H9 (cell line): ENCODE measurements around the gene PEPD. TPM values are rescaled to one million over a fixed set of nuclear protein-coding genes. Genes with fewer than 3 reads are reported as not detected.

Experiments
- DNase-seq: peaks from one replicate; pipeline ENCODE4 v3.0.0-alpha.2; 2017
- H2AFZ ChIP-seq: one replicate; pipeline ENCODE4 v1.6.1; 2013; ENCODE audit warnings: mild to moderate bottlenecking, low read length, control low read depth, moderate library complexity
- H2AK5ac ChIP-seq: 2 replicates; pipeline ENCODE4 v1.6.1; 2013; ENCODE audit warnings: low read length, control low read depth, mixed read lengths; ENCODE audit not compliant: insufficient read length
- H2BK120ac ChIP-seq: one replicate; pipeline ENCODE4 v1.6.1; 2013; ENCODE audit warnings: low read depth, mild to moderate bottlenecking, low read length, control low read depth, inconsistent platforms; ENCODE audit not compliant: poor library complexity, severe bottlenecking
- H2BK12ac ChIP-seq: 2 replicates; pipeline ENCODE4 v1.6.1; 2013; ENCODE audit warnings: low read length, control low read depth, mixed read lengths, low read depth; ENCODE audit not compliant: insufficient read length
- H2BK15ac ChIP-seq: 2 replicates; pipeline ENCODE4 v1.6.1; 2013; ENCODE audit warnings: low read depth, low read length, control low read depth
- H2BK20ac ChIP-seq: one replicate; pipeline ENCODE4 v1.6.1; 2013; ENCODE audit warnings: low read depth, mild to moderate bottlenecking, low read length, control low read depth, inconsistent platforms; ENCODE audit not compliant: poor library complexity, severe bottlenecking
- H2BK5ac ChIP-seq: 2 replicates; pipeline ENCODE4 v1.6.1; 2013; ENCODE audit warnings: low read length, control low read depth, mixed read lengths; ENCODE audit not compliant: insufficient read length
- H3K14ac ChIP-seq: 2 replicates; pipeline ENCODE4 v1.6.1; 2013; ENCODE audit warnings: low read length, control low read depth; ENCODE audit not compliant: insufficient read depth
- H3K18ac ChIP-seq: 2 replicates; pipeline ENCODE4 v1.6.1; 2013; ENCODE audit warnings: low read depth, mild to moderate bottlenecking, mixed read lengths, low read length, control low read depth; ENCODE audit not compliant: insufficient read length
- H3K23ac ChIP-seq: 2 replicates; pipeline ENCODE4 v1.6.1; 2013; ENCODE audit warnings: low read length, control low read depth, mixed read lengths, low read depth; ENCODE audit not compliant: insufficient read length
- H3K23me2 ChIP-seq: 2 replicates; pipeline ENCODE4 v1.6.1; 2013; ENCODE audit warnings: low read depth, mild to moderate bottlenecking, mixed read lengths, low read length, control low read depth; ENCODE audit not compliant: insufficient read length, poor library complexity, severe bottlenecking
- H3K27ac ChIP-seq: 2 replicates; pipeline ENCODE4 v1.5.1; 2013; ENCODE audit warnings: low read length, control low read depth, mixed read lengths, low read depth; ENCODE audit not compliant: insufficient read length
- H3K27me3 ChIP-seq: 2 replicates; pipeline ENCODE4 v1.6.1; 2013; ENCODE audit warnings: low read length, control low read depth, inconsistent platforms; ENCODE audit not compliant: insufficient read depth
- H3K4ac ChIP-seq: 2 replicates; pipeline ENCODE4 v1.6.1; 2013; ENCODE audit warnings: low read depth, mild to moderate bottlenecking, control low read depth, inconsistent platforms, low read length, moderate library complexity
- H3K4me1 ChIP-seq: 2 replicates; pipeline ENCODE4 v1.6.1; 2013; ENCODE audit warnings: low read length, control low read depth, inconsistent platforms; ENCODE audit not compliant: insufficient read depth
- H3K4me2 ChIP-seq: 2 replicates; pipeline ENCODE4 v1.6.1; 2013; ENCODE audit warnings: low read length, control low read depth, mixed read lengths; ENCODE audit not compliant: insufficient read length, insufficient read depth
- H3K56ac ChIP-seq: 2 replicates; pipeline ENCODE4 v1.6.1; 2013; ENCODE audit warnings: low read depth, mild to moderate bottlenecking, mixed read lengths, low read length, control low read depth; ENCODE audit not compliant: insufficient read length
- H3K79me1 ChIP-seq: 2 replicates; pipeline ENCODE4 v1.6.1; 2013; ENCODE audit warnings: low read depth, mild to moderate bottlenecking, moderate library complexity, low read length, control low read depth, inconsistent platforms; ENCODE audit not compliant: insufficient read depth, poor library complexity, severe bottlenecking
- H3K79me2 ChIP-seq: 2 replicates; pipeline ENCODE4 v1.6.1; 2013; ENCODE audit warnings: low read length, control low read depth, inconsistent platforms; ENCODE audit not compliant: insufficient read depth
- H3K9ac ChIP-seq: 2 replicates; pipeline ENCODE4 v1.6.1; 2013; ENCODE audit warnings: low read length, control low read depth, mixed read lengths; ENCODE audit not compliant: insufficient read length; ENCODE audit errors: extremely low read depth
- H3K9me3 ChIP-seq: one replicate; pipeline ENCODE4 v1.6.1; 2013; ENCODE audit warnings: low read depth, low read length, inconsistent platforms; ENCODE audit not compliant: control insufficient read depth
- H3T11ph ChIP-seq: one replicate; pipeline ENCODE4 v1.6.1; 2013; ENCODE audit warnings: mild to moderate bottlenecking, low read length, control low read depth, inconsistent platforms
- H4K20me1 ChIP-seq: one replicate; pipeline ENCODE4 v1.6.1; 2013; ENCODE audit not compliant: control insufficient read depth, insufficient read length, insufficient read depth
- H4K5ac ChIP-seq: 2 replicates; pipeline ENCODE4 v1.6.1; 2013; ENCODE audit warnings: low read depth, mild to moderate bottlenecking, mixed read lengths, low read length, control low read depth; ENCODE audit not compliant: insufficient read length
- H4K8ac ChIP-seq: replicated peaks from 2 replicates; pipeline ENCODE4 v1.6.1; 2013; ENCODE audit warnings: low read length, control low read depth, mixed read lengths, low read depth; ENCODE audit not compliant: insufficient read length
- H4K91ac ChIP-seq: 2 replicates; pipeline ENCODE4 v1.6.1; 2013; ENCODE audit warnings: low read depth, mild to moderate bottlenecking, moderate library complexity, mixed read lengths, low read length, control low read depth; ENCODE audit not compliant: insufficient read length
- H3K27ac Mint-ChIP-seq, 3 experiments: 2 replicates in 2 of 3; 3 replicates in 1 of 3; pipeline ENCODE4 v1.8.0; 2020 to 2021; ENCODE audit warnings: mixed read lengths in 3 of 3, mild to moderate bottlenecking in 1 of 3, moderate library complexity in 1 of 3
- H3K27me3 Mint-ChIP-seq: 2 replicates; pipeline ENCODE4 v1.8.0; 2021; ENCODE audit warnings: low read depth, mild to moderate bottlenecking, moderate library complexity, mixed read lengths
- H3K36me3 Mint-ChIP-seq, 3 experiments: 2 replicates in 2 of 3; 3 replicates in 1 of 3; pipeline ENCODE4 v1.8.0; 2020 to 2021; ENCODE audit warnings: low read depth in 3 of 3, mixed read lengths in 3 of 3; ENCODE audit not compliant: insufficient read depth in 1 of 3
- H3K4me1 Mint-ChIP-seq, 2 experiments: 2 replicates each; pipeline ENCODE4 v1.8.0; 2020; ENCODE audit warnings: mixed read lengths in 2 of 2
- H3K4me3 Mint-ChIP-seq, 2 experiments: 2 replicates in 1 of 2; 3 replicates in 1 of 2; pipeline ENCODE4 v1.8.0; 2020 to 2021; ENCODE audit warnings: mild to moderate bottlenecking in 2 of 2, mixed read lengths in 2 of 2, moderate library complexity in 1 of 2
- H3K9me3 Mint-ChIP-seq, 2 experiments: 2 replicates in 1 of 2; 3 replicates in 1 of 2; pipeline ENCODE4 v1.8.0; 2020; ENCODE audit warnings: mild to moderate bottlenecking in 2 of 2, mixed read lengths in 2 of 2, moderate library complexity in 1 of 2
- WGBS: extraction: QIAGEN DNeasy Blood & Tissue Kit; methylation state at CpG from one replicate; pipeline ENCODE4 v1.1.7; 2013; ENCODE audit warnings: missing lambda C conversion rate, low lambda C conversion rate, mixed read lengths; ENCODE audit not compliant: insufficient read length; ENCODE audit errors: extremely low coverage; 5-methylcytosine and 5-hydroxymethylcytosine counted together
- total RNA-seq: library from RNA; stranded (reverse); gene quantifications from 2 replicates; pipeline ENCODE4 v1.2.1, GENCODE V29; 2021
- TF ChIP-seq, protein P1 (sequence below): fragments of 200-600 bp; sonication (generic); conservative IDR thresholded peaks from 3 replicates; pipeline ENCODE4 v1.8.0; 2021; ENCODE audit warnings: antibody characterized with exemption, mild to moderate bottlenecking

PEPD gene
- total RNA-seq, 1 experiment from 2014 or later: 52.8 TPM

DNA sequence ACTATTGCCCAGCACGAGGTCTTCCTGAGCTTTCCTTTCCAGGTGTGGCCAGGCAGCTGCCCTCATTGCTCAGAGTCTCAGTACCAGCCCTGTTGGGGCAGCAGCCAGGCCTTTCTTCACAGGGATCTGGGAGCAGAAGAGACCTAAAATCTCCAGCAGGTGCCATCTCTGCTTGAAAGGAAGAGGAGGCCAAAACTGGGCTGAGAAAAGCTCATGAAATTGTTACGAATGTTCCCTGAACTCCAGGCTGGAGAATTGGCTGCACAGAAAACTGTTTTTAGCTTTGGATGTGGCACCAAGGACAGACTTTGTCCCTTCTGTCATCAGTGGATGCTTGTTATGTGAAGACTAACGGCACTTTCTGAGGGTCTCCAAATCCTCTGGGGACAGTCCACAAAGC, 8.7 kb upstream of the PEPD start:
- no peak overlapping the region for H3K4me3 Mint-ChIP-seq
- no CpG with 5 or more reads among the region's 3 CpGs for WGBS

More for the DNA sequence above, 8.7 kb upstream of the PEPD start:
- H3K23me2 ChIP-seq: no peaks in the 10 kb centered on the region
- H3T11ph ChIP-seq: no peak overlapping the region
- no peak overlapping the region for H3K4me2 ChIP-seq
- no peak overlapping the region for H2BK15ac ChIP-seq
- DNase-seq: no peak
- H3K79me2 ChIP-seq: no peaks in the 10 kb centered on the region
- H2BK120ac ChIP-seq: no peak overlapping the region
- Mint-ChIP-seq H3K9me3 (no peaks in the 10 kb centered on the region; a peak in 1 of 5 replicates), H3K4me1 (peaks cover 14 to 41% of the 10 kb centered on the region in 2 experiments), H3K27me3 (peaks cover 11% of the 10 kb centered on the region), H3K27ac (no peak overlapping the region), H3K36me3 (no peaks in the 10 kb centered on the region)
- no peaks in the 10 kb centered on the region for H3K27me3 ChIP-seq
- H3K56ac ChIP-seq: no peak overlapping the region
- no peak overlapping the region for H3K23ac ChIP-seq
- H2BK5ac ChIP-seq: no peak overlapping the region
- H2BK20ac ChIP-seq: no peak overlapping the region
- H3K9me3 ChIP-seq: no peaks in the 10 kb centered on the region
- no peak overlapping the region for H3K9ac ChIP-seq
- no peaks in the 10 kb centered on the region for H4K20me1 ChIP-seq
- no peak overlapping the region for H2BK12ac ChIP-seq
- H2AFZ ChIP-seq: no peak overlapping the region
- no peak overlapping the region for H2AK5ac ChIP-seq
- H3K79me1 ChIP-seq: no peaks in the 10 kb centered on the region
- no peak overlapping the region for H4K5ac ChIP-seq
- H3K18ac ChIP-seq: no peak overlapping the region
- TF ChIP-seq, protein P1, sequence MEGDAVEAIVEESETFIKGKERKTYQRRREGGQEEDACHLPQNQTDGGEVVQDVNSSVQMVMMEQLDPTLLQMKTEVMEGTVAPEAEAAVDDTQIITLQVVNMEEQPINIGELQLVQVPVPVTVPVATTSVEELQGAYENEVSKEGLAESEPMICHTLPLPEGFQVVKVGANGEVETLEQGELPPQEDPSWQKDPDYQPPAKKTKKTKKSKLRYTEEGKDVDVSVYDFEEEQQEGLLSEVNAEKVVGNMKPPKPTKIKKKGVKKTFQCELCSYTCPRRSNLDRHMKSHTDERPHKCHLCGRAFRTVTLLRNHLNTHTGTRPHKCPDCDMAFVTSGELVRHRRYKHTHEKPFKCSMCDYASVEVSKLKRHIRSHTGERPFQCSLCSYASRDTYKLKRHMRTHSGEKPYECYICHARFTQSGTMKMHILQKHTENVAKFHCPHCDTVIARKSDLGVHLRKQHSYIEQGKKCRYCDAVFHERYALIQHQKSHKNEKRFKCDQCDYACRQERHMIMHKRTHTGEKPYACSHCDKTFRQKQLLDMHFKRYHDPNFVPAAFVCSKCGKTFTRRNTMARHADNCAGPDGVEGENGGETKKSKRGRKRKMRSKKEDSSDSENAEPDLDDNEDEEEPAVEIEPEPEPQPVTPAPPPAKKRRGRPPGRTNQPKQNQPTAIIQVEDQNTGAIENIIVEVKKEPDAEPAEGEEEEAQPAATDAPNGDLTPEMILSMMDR: no peak
- no peak overlapping the region for H3K14ac ChIP-seq
- no peak overlapping the region for H3K4ac ChIP-seq
- H3K27ac ChIP-seq: no peak overlapping the region
- H4K8ac ChIP-seq: no peak overlapping the region
- peaks cover 14% of the 10 kb centered on the region; the same call in 1 of the 2 replicates for H3K4me1 ChIP-seq
- no peak overlapping the region for H4K91ac ChIP-seq
